ENCODE data around the gene RNU5D-1. TPM values are rescaled to one million over a fixed set of nuclear protein-coding genes. Genes with fewer than 3 reads are reported as not detected.

The RNU5D-1 gene
- total RNA-seq = not detected in 2 replicates

GRCh38 chr1:44730741-44731512 is at the start of gene RNU5D-1:
TSS of gene RNU5D-1 (minus strand) at chr1:44731170.

GRCh38 chr1:44775078-44775929 is 44.3 kb upstream of the RNU5D-1 start, which contains the start of gene RPS8:
TSS of gene RPS8 (plus strand) at chr1:44775540. CDS start at chr1:44775597, 57 bp downstream.

GRCh38 chr1:44739307-44740178 is 8.6 kb upstream of the RNU5D-1 start, which contains the start of gene KIF2C:
TSS of gene KIF2C (plus strand) at chr1:44739837. CDS start at chr1:44739933, 96 bp downstream.

Other genes with a start within 250 kb of the RNU5D-1 start
- 14.5 and 16.1 TPM in 2 replicates for gene TMEM53, start 56.7 kb downstream of the RNU5D-1 start, total RNA-seq
- gene ARMH1, start 56.5 kb downstream of the RNU5D-1 start, total RNA-seq = 0.30 TPM in 1 of 2 replicates, not detected in the other
- gene KIF2C, start 8.7 kb upstream of the RNU5D-1 start, total RNA-seq = 64.9 and 71.5 TPM in 2 replicates
- 2,415 and 2,726 TPM in 2 replicates for gene RPS8, start 44.4 kb upstream of the RNU5D-1 start, total RNA-seq
- gene BEST4, start 57.0 kb upstream of the RNU5D-1 start, total RNA-seq = 0.67 TPM in 1 of 2 replicates, not detected in the other
- gene PLK3, start 69.2 kb upstream of the RNU5D-1 start, total RNA-seq = 21.3 and 21.5 TPM in 2 replicates
- not detected in 2 replicates for gene DYNLT4, start 76.2 kb upstream of the RNU5D-1 start, total RNA-seq
- gene BTBD19, start 77.4 kb upstream of the RNU5D-1 start, total RNA-seq = 1.8 and 2.4 TPM in 2 replicates
- gene PTCH2, start 112.1 kb upstream of the RNU5D-1 start, total RNA-seq = under 0.01 and 0.15 TPM in 2 replicates